H1 (cell line): ENCODE measurements around the gene PPP1R7. TPM values are rescaled to one million over a fixed set of nuclear protein-coding genes. Genes with fewer than 3 reads are reported as not detected.

Source experiments
- CTCF ChIA-PET: fragments of 300-600 bp; sonication (Branson Sonifier 250); formaldehyde crosslinking; loops from one replicate; lab custom pipeline; 2021; ENCODE audit not compliant: partially characterized antibody; lab: Charles Lee
- POLR2A ChIA-PET: fragments of 300-600 bp; sonication (Branson Sonifier 250); formaldehyde crosslinking; loops from one replicate; lab custom pipeline; 2021; ENCODE audit warnings: inconsistent platforms; ENCODE audit not compliant: partially characterized antibody; lab: Charles Lee
- DNase-seq, 2 experiments: peaks; one replicate each; pipeline versions ENCODE4 v3.0.0 to v3.0.0-alpha.2; 2010 to 2022; ENCODE audit warnings: low spot score in 2 of 2, low read depth in 1 of 2, mixed read lengths in 1 of 2
- FAIRE-seq: peaks from 2 replicates; lab custom pipeline; 2011; peaks lifted over from hg19 to GRCh38; lab: Jason Lieb, UNC
- H2AFZ ChIP-seq: 2 replicates; pipeline ENCODE4 v1.8.1; 2012; ENCODE audit warnings: low read length, inconsistent platforms
- H2AK5ac ChIP-seq: 2 replicates; pipeline ENCODE4 v1.6.1; 2013; ENCODE audit warnings: low read depth, low read length
- H2BK120ac ChIP-seq: replicated peaks from 2 replicates; pipeline ENCODE3; 2013; ENCODE audit warnings: low read depth, low read length, inconsistent platforms
- H2BK12ac ChIP-seq: 2 replicates; pipeline ENCODE4 v1.6.1; 2013; ENCODE audit warnings: low read depth, low read length
- H2BK15ac ChIP-seq: 2 replicates; pipeline ENCODE4 v1.6.1; 2013; ENCODE audit warnings: low read length
- H2BK20ac ChIP-seq: 2 replicates; pipeline ENCODE4 v1.6.1; 2013; ENCODE audit warnings: low read length
- H2BK5ac ChIP-seq: 2 replicates; pipeline ENCODE4 v1.6.1; 2013; ENCODE audit warnings: low read depth, low read length
- H3K14ac ChIP-seq: 2 replicates; pipeline ENCODE4 v1.6.1; 2013; ENCODE audit warnings: inconsistent platforms; ENCODE audit not compliant: insufficient read length
- H3K18ac ChIP-seq: 2 replicates; pipeline ENCODE4 v1.6.1; 2013; ENCODE audit warnings: low read length; ENCODE audit errors: extremely low read depth
- H3K23ac ChIP-seq: 2 replicates; pipeline ENCODE4 v1.6.1; 2013; ENCODE audit warnings: inconsistent platforms; ENCODE audit not compliant: insufficient read length
- H3K23me2 ChIP-seq: 2 replicates; pipeline ENCODE4 v1.6.1; 2013; ENCODE audit warnings: low read depth, low read length
- H3K27ac ChIP-seq: 2 replicates; pipeline ENCODE4 v1.6.1; 2011; ENCODE audit warnings: low read depth, low read length, inconsistent platforms
- H3K27me3 ChIP-seq, 4 experiments: replicated peaks in 1 of 4; 1 replicate in 1 of 4; 2 replicates in 3 of 4; pipeline versions ENCODE4 v1.6.1 to v1.8.1; 2011 to 2013; ENCODE audit warnings: low read length in 3 of 4, mild to moderate bottlenecking in 3 of 4, inconsistent platforms in 2 of 4, mixed read lengths in 2 of 4, moderate library complexity in 1 of 4; ENCODE audit not compliant: control insufficient read depth in 3 of 4, insufficient read depth in 3 of 4; ENCODE audit errors: extremely low read depth in 1 of 4
- H3K36me3 ChIP-seq, 4 experiments: 2 replicates each; pipeline versions ENCODE4 v1.6.1 to v1.8.1; 2011 to 2013; ENCODE audit warnings: mild to moderate bottlenecking in 4 of 4, low read length in 3 of 4, moderate library complexity in 2 of 4, control low read depth in 1 of 4, inconsistent platforms in 1 of 4; ENCODE audit not compliant: insufficient read depth in 4 of 4, control insufficient read depth in 2 of 4
- H3K4ac ChIP-seq: replicated peaks from 2 replicates; pipeline ENCODE3; 2013; ENCODE audit warnings: low read length, low read depth, mixed read lengths, inconsistent platforms; ENCODE audit not compliant: insufficient read length
- H3K4me1 ChIP-seq, 4 experiments: replicated peaks in 1 of 4; 1 replicate in 1 of 4; 2 replicates in 3 of 4; pipeline versions ENCODE4 v1.6.1 to v1.8.1; 2011 to 2013; ENCODE audit warnings: low read length in 3 of 4, inconsistent platforms in 2 of 4, mixed read lengths in 1 of 4; ENCODE audit not compliant: insufficient read depth in 4 of 4, control insufficient read depth in 3 of 4
- H3K4me2 ChIP-seq, 2 experiments: 2 replicates each; pipeline versions ENCODE4 v1.6.1 to v1.8.1; 2011 to 2013; ENCODE audit warnings: low read depth in 2 of 2, low read length in 2 of 2, control low read depth in 1 of 2, inconsistent platforms in 1 of 2, mild to moderate bottlenecking in 1 of 2; ENCODE audit not compliant: insufficient read depth in 1 of 2
- H3K4me3 ChIP-seq, 4 experiments: fragments of 200-600, 300-600 bp in 1 of 4; sonication (generic), shearing (Covaris generic), sonication (Bioruptor Twin) in 1 of 4; 2 replicates each; pipeline versions ENCODE4 v1.5.1 to v1.8.1; 2011 to 2016; ENCODE audit warnings: low read length in 4 of 4, low read depth in 3 of 4, control low read depth in 2 of 4, inconsistent platforms in 2 of 4, mild to moderate bottlenecking in 2 of 4, mixed read lengths in 1 of 4, moderate library complexity in 1 of 4; ENCODE audit not compliant: insufficient read depth in 2 of 4; ENCODE audit errors: extremely low read depth in 1 of 4
- H3K56ac ChIP-seq: replicated peaks from 2 replicates; pipeline ENCODE3; 2013; ENCODE audit warnings: low read depth, mild to moderate bottlenecking, mixed read lengths, low read length, inconsistent platforms; ENCODE audit not compliant: insufficient read length
- H3K79me1 ChIP-seq: 2 replicates; pipeline ENCODE4 v1.6.1; 2013; ENCODE audit warnings: low read depth, low read length, control low read depth
- H3K79me2 ChIP-seq, 2 experiments: 2 replicates each; pipeline versions ENCODE4 v1.6.1 to v1.8.1; 2012 to 2013; ENCODE audit warnings: low read length in 2 of 2, mild to moderate bottlenecking in 2 of 2, inconsistent platforms in 1 of 2; ENCODE audit not compliant: insufficient read depth in 2 of 2, control insufficient read depth in 1 of 2
- H3K9ac ChIP-seq, 4 experiments: replicated peaks in 1 of 4; 1 replicate in 1 of 4; 2 replicates in 3 of 4; pipeline versions ENCODE4 v1.6.1 to v1.8.1; 2011 to 2013; ENCODE audit warnings: low read depth in 3 of 4, low read length in 3 of 4, control low read depth in 2 of 4, mild to moderate bottlenecking in 2 of 4, moderate library complexity in 2 of 4, inconsistent platforms in 1 of 4; ENCODE audit errors: extremely low read depth in 1 of 4
- H3K9me3 ChIP-seq, 2 experiments: 2 replicates each; pipeline versions ENCODE4 v1.6.1 to v1.8.1; 2012 to 2013; ENCODE audit warnings: mild to moderate bottlenecking in 2 of 2, moderate library complexity in 2 of 2, control low read depth in 1 of 2, inconsistent platforms in 1 of 2, low read depth in 1 of 2, low read length in 1 of 2, mixed read lengths in 1 of 2; ENCODE audit not compliant: insufficient read depth in 2 of 2
- H4K20me1 ChIP-seq, 2 experiments: replicated peaks in 1 of 2; 2 replicates each; pipeline versions ENCODE3 to v1.8.1; 2011 to 2013; ENCODE audit warnings: inconsistent platforms in 2 of 2, low read length in 2 of 2, mild to moderate bottlenecking in 1 of 2; ENCODE audit not compliant: insufficient read depth in 2 of 2, control insufficient read depth in 1 of 2
- H4K5ac ChIP-seq: 2 replicates; pipeline ENCODE4 v1.6.1; 2013; ENCODE audit warnings: low read length, low read depth, mixed read lengths, inconsistent platforms; ENCODE audit not compliant: insufficient read length
- H4K8ac ChIP-seq: 2 replicates; pipeline ENCODE4 v1.8.0; 2013; ENCODE audit warnings: mild to moderate bottlenecking, moderate library complexity, low read length, inconsistent platforms; ENCODE audit not compliant: insufficient read depth; ENCODE audit errors: extremely low read depth
- H4K91ac ChIP-seq: replicated peaks from 2 replicates; pipeline ENCODE3; 2013; ENCODE audit warnings: low read length, mixed read lengths, inconsistent platforms; ENCODE audit not compliant: insufficient read length
- BACH1 ChIP-seq: IDR thresholded peaks from 2 replicates; pipeline ENCODE4 v1.6.1; 2012; ENCODE audit warnings: low read length, improper control_type of control experiment
- BCL11A ChIP-seq, 2 experiments: IDR thresholded peaks; one replicate each; pipeline ENCODE4 v1.6.1; 2011; ENCODE audit warnings: low read depth in 2 of 2, low read length in 2 of 2, mild to moderate bottlenecking in 2 of 2
- EP300 ChIP-seq, 2 experiments: IDR thresholded peaks; 1 replicate in 1 of 2; 2 replicates in 1 of 2; pipeline ENCODE4 v1.6.1; 2011 to 2012; ENCODE audit warnings: low read depth in 2 of 2, low read length in 2 of 2, mild to moderate bottlenecking in 2 of 2, borderline replicate concordance in 1 of 2, inconsistent platforms in 1 of 2, moderate library complexity in 1 of 2
- GABPA ChIP-seq: IDR thresholded peaks from 2 replicates; pipeline ENCODE4 v1.6.1; 2011; ENCODE audit warnings: mild to moderate bottlenecking, low read length, moderate library complexity, borderline replicate concordance; ENCODE audit not compliant: insufficient read depth
- HDAC2 ChIP-seq, 2 experiments: fragments of 300-600 bp in 1 of 2; sonication (generic) in 1 of 2; IDR thresholded peaks; 2 replicates each; pipeline ENCODE4 v1.6.1; 2011 to 2012; ENCODE audit warnings: low read depth in 2 of 2, low read length in 2 of 2, mild to moderate bottlenecking in 2 of 2, moderate library complexity in 2 of 2, borderline replicate concordance in 1 of 2, inconsistent platforms in 1 of 2
- JUND ChIP-seq: IDR thresholded peaks from 2 replicates; pipeline ENCODE4 v1.6.1; 2011; ENCODE audit warnings: mild to moderate bottlenecking, improper control_type of control experiment, low read length
- RAD21 ChIP-seq, 2 experiments: IDR thresholded peaks in 1 of 2; conservative IDR thresholded peaks in 1 of 2; 2 replicates each; pipeline ENCODE4 v1.6.1; 2011; ENCODE audit warnings: low read depth in 2 of 2, low read length in 2 of 2, improper control_type of control experiment in 1 of 2, inconsistent platforms in 1 of 2, mild to moderate bottlenecking in 1 of 2, moderate library complexity in 1 of 2
- RBBP5 ChIP-seq: IDR thresholded peaks from 2 replicates; pipeline ENCODE4 v1.7.1; 2012; ENCODE audit warnings: low read depth, mild to moderate bottlenecking, inconsistent platforms, low read length, moderate library complexity, borderline replicate concordance
- RFX5 ChIP-seq: IDR thresholded peaks from 2 replicates; pipeline ENCODE4 v1.6.1; 2011; ENCODE audit warnings: low read depth, low read length, improper control_type of control experiment, borderline replicate concordance
- SAP30 ChIP-seq: fragments of 300-600 bp; sonication (generic); IDR thresholded peaks from 2 replicates; pipeline ENCODE4 v1.7.1; 2012; ENCODE audit warnings: low read length, moderate library complexity, mild to moderate bottlenecking, inconsistent platforms; ENCODE audit not compliant: insufficient read depth, insufficient replicate concordance
- SP2 ChIP-seq: IDR thresholded peaks from 2 replicates; pipeline ENCODE4 v1.6.1; 2012; ENCODE audit warnings: mild to moderate bottlenecking, low read length, inconsistent platforms
- TEAD4 ChIP-seq: IDR thresholded peaks from 2 replicates; pipeline ENCODE4 v1.6.1; 2012; ENCODE audit warnings: low read depth, low read length, inconsistent platforms, mixed read lengths
- YY1 ChIP-seq: IDR thresholded peaks from 2 replicates; pipeline ENCODE4 v1.6.1; 2011; ENCODE audit warnings: low read depth, mild to moderate bottlenecking, low read length
- WGBS, 2 experiments: shearing (Covaris generic) in 1 of 2; methylation state at CpG; one replicate each; pipeline versions ENCODE4 v1.1.6 to v1.1.7; 2013 to 2015; ENCODE audit warnings: low lambda C conversion rate in 2 of 2, mixed read lengths in 2 of 2, inconsistent platforms in 1 of 2, low coverage in 1 of 2, missing lambda C conversion rate in 1 of 2; ENCODE audit not compliant: insufficient replicate concordance in 2 of 2, insufficient coverage in 1 of 2, insufficient read length in 1 of 2; ENCODE audit errors: extremely low coverage in 1 of 2, missing lambda C conversion rate in 1 of 2; 5-methylcytosine and 5-hydroxymethylcytosine counted together
- polyA plus RNA-seq, 7 experiments: library from polyadenylated mRNA; depleted of rRNA in 3 of 7; stranded (reverse) in 5 of 7; unstranded in 2 of 7; fragments of >200 nt in 5 of 7; fragments of 200-250 nt in 2 of 7; gene quantifications; 1 replicate in 5 of 7; 2 replicates in 1 of 7; 4 replicates in 1 of 7; pipeline versions ENCODE4 v1.2.1 to v1.2.3, GENCODE V29; 2011 to 2013; ENCODE audit warnings: missing spikeins in 2 of 7, mixed read lengths in 2 of 7
- total RNA-seq: library from RNA; stranded (reverse); fragmentation: NEBNext Ultra II Directional; extraction: Animal tissue kit (Norgen Biotek cat#: 25700); gene quantifications from 2 replicates; pipeline ENCODE4 v1.2.1, GENCODE V29; 2021

The PPP1R7 gene
- total and polyA plus RNA-seq, 2 of the 8 experiments (the other 6 are each of a cell fraction or from before 2014, with no cell fraction given), result 22.2 to 64.0 TPM

DNA sequence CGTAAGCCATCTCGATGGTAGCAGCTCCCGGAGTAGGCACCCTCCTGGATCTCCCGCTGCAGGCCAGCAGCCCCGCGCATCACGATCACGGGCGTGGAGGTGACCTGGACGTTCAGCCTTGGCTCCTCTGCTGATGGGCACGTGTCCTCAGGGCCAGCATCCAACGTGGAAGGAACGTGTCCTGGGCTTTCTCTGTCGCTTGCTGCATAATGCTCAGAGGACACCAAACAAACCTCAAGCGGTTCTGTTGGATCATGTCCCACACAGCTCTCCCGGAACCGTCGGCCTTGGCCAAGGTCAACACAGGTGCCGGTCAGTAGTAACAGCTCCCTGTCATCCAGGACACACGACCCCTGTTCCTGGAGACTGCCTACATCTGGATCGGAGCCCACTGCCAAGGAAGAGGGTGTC is 24.1 kb upstream of the PPP1R7 start:
- Histone ChIP-seq H2BK15ac (no peak overlapping the region), H3K9me3 (no peaks in the 10 kb centered on the region), H3K14ac (no peak overlapping the region), H3K4me2 (no peak overlapping the region), H3K23ac (no peak overlapping the region), H4K8ac (no peak overlapping the region), H3K79me1 (no peaks in the 10 kb centered on the region), H3K79me2 (no peaks in the 10 kb centered on the region), H2BK20ac (no peak overlapping the region), H3K4me1 (no peaks in the 10 kb centered on the region), H3K4me3 (no peak overlapping the region), H3K27me3 (no peaks in the 10 kb centered on the region), H3K4ac (no peak overlapping the region), H3K23me2 (no peaks in the 10 kb centered on the region), H2AK5ac (no peak overlapping the region), H2AFZ (no peak overlapping the region), H3K18ac (no peak overlapping the region), H4K91ac (no peak overlapping the region), H2BK120ac (no peak overlapping the region), H3K56ac (no peak overlapping the region), H3K27ac (no peak overlapping the region), H4K5ac (no peak overlapping the region), H3K36me3 (peaks cover 6 to 16% (median 12%) of the 10 kb centered on the region in 4 experiments; a peak in 7 of 8 replicates), H2BK5ac (no peak overlapping the region), H4K20me1 (peaks cover 0 to 2% of the 10 kb centered on the region in 2 experiments), H2BK12ac (no peak overlapping the region), H3K9ac (no peak overlapping the region)
- FAIRE-seq (no peak), DNase-seq (no peak)
- CTCF ChIA-PET, result interaction anchor here (1.0 kb wide), 1 partner anchor 124 kb away, joined by 4 read pairs; no protein-coding TSS in a partner anchor
- 99% methylated on average over 18 of the region's 21 CpGs; no CpG with 5 or more reads in 1 of the 2 experiments for WGBS, 2 experiments
- POLR2A ChIA-PET, result interaction anchor here (0.8 to 1.6 kb wide), 2 partner anchors 14 to 23 kb away, joined by 3 to 5 read pairs; partner anchors contain the start of gene PASK
- TF ChIP-seq JUND (no peak), TEAD4 (no peak), SAP30 (no peak), BCL11A (IDR thresholded peaks at IDR 0.05; ENCODE audit: low read depth in 2 of 2, low read length in 2 of 2) (no peak), HDAC2 (IDR thresholded peaks at IDR 0.05; ENCODE audit: borderline replicate concordance in 1 of 2, low read depth in 2 of 2, low read length in 2 of 2) (no peak), GABPA (no peak), EP300 (IDR thresholded peaks at IDR 0.05; ENCODE audit: borderline replicate concordance in 1 of 2, low read depth in 2 of 2, low read length in 2 of 2) (no peak), RBBP5 (no peak), YY1 (no peak), BACH1 (no peak), SP2 (no peak), RAD21 (IDR thresholded peaks at IDR 0.05 in 1 of 2, conservative IDR thresholded peaks at IDR 0.05 in 1 of 2; ENCODE audit: low read depth in 2 of 2, low read length in 2 of 2) (no peak), RFX5 (no peak)
